ENCODE data around the gene STK10. TPM values are rescaled to one million over a fixed set of nuclear protein-coding genes. Genes with fewer than 3 reads are reported as not detected.

STK10 gene
- total RNA-seq, 1 experiment from 2014 or later: 22.9 TPM

DNA sequence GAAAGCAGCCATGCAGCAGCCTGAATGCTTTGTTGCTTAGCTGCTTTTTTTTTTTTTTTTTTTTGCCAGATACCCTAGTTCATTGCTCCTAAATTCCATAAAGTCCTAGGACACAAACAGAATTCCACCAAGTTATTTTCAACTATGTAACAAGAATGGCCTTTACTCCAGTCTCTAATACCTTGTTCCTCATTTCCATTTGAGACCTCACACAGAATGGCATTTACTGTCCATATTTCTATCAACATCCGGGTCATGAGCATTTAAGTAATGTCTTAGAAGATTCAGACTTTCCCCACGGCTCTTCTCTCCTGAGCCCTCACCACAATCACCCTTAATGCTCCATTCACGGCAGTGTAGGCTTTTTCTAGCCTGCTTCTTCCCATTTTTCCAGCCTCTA lies 149.9 kb downstream of the STK10 start:
- Histone ChIP-seq H3K27me3 (ENCODE audit: insufficient read depth, low read length) (no peaks in the 10 kb centered on the region), H3K4me2 (ENCODE audit: low read length) (no peak overlapping the region), H3K4me3 (replicated peaks in 1 of 2; ENCODE audit: low read depth in 1 of 2, low read length in 2 of 2) (no peak overlapping the region), H3K4me1 (ENCODE audit: control insufficient read depth in 1 of 2, insufficient read depth in 2 of 2, low read length in 2 of 2) (no peaks in the 10 kb centered on the region), H4K20me1 (ENCODE audit: insufficient read depth) (no peaks in the 10 kb centered on the region), H3K9me2 (ENCODE audit: insufficient read depth) (no peaks in the 10 kb centered on the region), H3K79me2 (ENCODE audit: insufficient read depth, low read length) (no peaks in the 10 kb centered on the region), H3K9ac (ENCODE audit: low read length) (no peak overlapping the region), H3K36me3 (ENCODE audit: control insufficient read depth in 1 of 2, insufficient read depth in 2 of 2, low read length in 2 of 2) (no peaks in the 10 kb centered on the region), H2AFZ (ENCODE audit: low read depth, low read length, poor library complexity, severe bottlenecking) (no peak overlapping the region), H3K27ac (ENCODE audit: low read depth, low read length) (no peak overlapping the region), H3K9me3 (ENCODE audit: control insufficient read depth in 1 of 2, insufficient read depth in 1 of 2, low read depth in 1 of 2, low read length in 2 of 2) (no peaks in the 10 kb centered on the region)
- ATAC-seq (no peak), DNase-seq (ENCODE audit: low read depth, low spot score) (no peak)
- ChIA-PET POLR2A (interaction anchor here (0.6 kb wide), 1 partner anchor 30 kb away, joined by 3 read pairs; no protein-coding TSS in a partner anchor), RAD21 (ENCODE audit: low non-redundant PET in 1 of 2, low total read pairs in 2 of 2, uncharacterized antibody in 2 of 2, unreplicated experiment in 2 of 2) (interaction anchor here in 1 of 2 experiments (0.6 kb wide), 1 partner anchor 126 kb away, joined by 4 read pairs; no protein-coding TSS in a partner anchor), CTCF (no interaction called here)
- no peak for TF ChIP-seq RAD21 (IDR thresholded peaks at IDR 0.05; ENCODE audit: low read depth)
- TF ChIP-seq ZNF274 (IDR thresholded peaks at IDR 0.05; ENCODE audit: low read depth, low read length): no peak
- TF ChIP-seq, protein P1, sequence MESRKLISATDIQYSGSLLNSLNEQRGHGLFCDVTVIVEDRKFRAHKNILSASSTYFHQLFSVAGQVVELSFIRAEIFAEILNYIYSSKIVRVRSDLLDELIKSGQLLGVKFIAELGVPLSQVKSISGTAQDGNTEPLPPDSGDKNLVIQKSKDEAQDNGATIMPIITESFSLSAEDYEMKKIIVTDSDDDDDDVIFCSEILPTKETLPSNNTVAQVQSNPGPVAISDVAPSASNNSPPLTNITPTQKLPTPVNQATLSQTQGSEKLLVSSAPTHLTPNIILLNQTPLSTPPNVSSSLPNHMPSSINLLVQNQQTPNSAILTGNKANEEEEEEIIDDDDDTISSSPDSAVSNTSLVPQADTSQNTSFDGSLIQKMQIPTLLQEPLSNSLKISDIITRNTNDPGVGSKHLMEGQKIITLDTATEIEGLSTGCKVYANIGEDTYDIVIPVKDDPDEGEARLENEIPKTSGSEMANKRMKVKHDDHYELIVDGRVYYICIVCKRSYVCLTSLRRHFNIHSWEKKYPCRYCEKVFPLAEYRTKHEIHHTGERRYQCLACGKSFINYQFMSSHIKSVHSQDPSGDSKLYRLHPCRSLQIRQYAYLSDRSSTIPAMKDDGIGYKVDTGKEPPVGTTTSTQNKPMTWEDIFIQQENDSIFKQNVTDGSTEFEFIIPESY (IDR thresholded peaks at IDR 0.05; ENCODE audit: extremely low read depth, insufficient replicate concordance, low read length): no peak
- no peak for TF ChIP-seq EZH2phosphoT487 (IDR thresholded peaks at IDR 0.05; ENCODE audit: borderline replicate concordance)
- no peak for TF ChIP-seq TCF7L2 (IDR thresholded peaks at IDR 0.05; ENCODE audit: borderline replicate concordance, extremely low read depth, insufficient read depth, insufficient read length)
- TF ChIP-seq JUND (IDR thresholded peaks at IDR 0.05): no peak
- TF ChIP-seq, protein P2, sequence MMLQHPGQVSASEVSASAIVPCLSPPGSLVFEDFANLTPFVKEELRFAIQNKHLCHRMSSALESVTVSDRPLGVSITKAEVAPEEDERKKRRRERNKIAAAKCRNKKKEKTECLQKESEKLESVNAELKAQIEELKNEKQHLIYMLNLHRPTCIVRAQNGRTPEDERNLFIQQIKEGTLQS (IDR thresholded peaks at IDR 0.05): no peak
- no peak for TF ChIP-seq POLR2AphosphoS5 (IDR thresholded peaks at IDR 0.05; ENCODE audit: low read depth, low read length)
- no peak for TF ChIP-seq SP1 (IDR thresholded peaks at IDR 0.05; ENCODE audit: low read depth)
- no peak for TF ChIP-seq ZFX (IDR thresholded peaks at IDR 0.05)
- no peak for TF ChIP-seq CBX3 (IDR thresholded peaks at IDR 0.05; ENCODE audit: low read depth)
- TF ChIP-seq ELF1 (IDR thresholded peaks at IDR 0.05; ENCODE audit: borderline replicate concordance, low read depth): no peak
- no peak for TF ChIP-seq POLR2A (IDR thresholded peaks at IDR 0.05; ENCODE audit: borderline replicate concordance, extremely low read depth, insufficient read depth, insufficient read length)
- intact Hi-C loops (cut with micrococcal nuclease): no loop called here
- no TSS peak for BruUV-seq (replicated peaks)
